Measurements from ENCODE around the gene BNC2. TPM values are rescaled to one million over a fixed set of nuclear protein-coding genes. Genes with fewer than 3 reads are reported as not detected.
"Not testable (repeated sequence)": the region's sequence is repeated elsewhere in the genome, so short reads cannot be mapped to it uniquely, and the experiment has no call there.

The BNC2 gene
- under 1 TPM; 0.22 to 0.80 (median 0.36) TPM for total RNA-seq
- long read RNA-seq, result 0 reads

GRCh38 chr9:16870596-16871335 lies at the start of gene BNC2:
Gene BNC2 (minus strand): TSS chr9:16870670. CDS start chr9:16870648, 22 bp downstream.
- intact Hi-C loops (cut with DNase I), result no loop called here

GRCh38 chr9:16918920-16919319 lies 48.5 kb upstream of the BNC2 start:
- no peaks in the 10 kb centered on the region for H3K4me1 ChIP-seq
- no peak for ATAC-seq
- no peaks in the 10 kb centered on the region for H3K9me3 ChIP-seq
- no peaks in the 10 kb centered on the region for H3K36me3 ChIP-seq
- no peak overlapping the region for H3K4me3 ChIP-seq
- intact Hi-C loops (cut with DNase I), result no loop called here
- 52% methylated on average over 4 of the region's 4 CpGs for WGBS (ENCODE audit: insufficient coverage, low coverage, low lambda C conversion rate, missing lambda C conversion rate)
- H3K27me3 ChIP-seq, result no peaks in the 10 kb centered on the region
- TF ChIP-seq POLR2A (IDR thresholded peaks at IDR 0.05), result no peak
- no peak for TF ChIP-seq CTCF (IDR thresholded peaks at IDR 0.05)
- no peak for DNase-seq
- no peak overlapping the region for H3K27ac ChIP-seq

More at GRCh38 chr9:16870596-16871335, at the start of gene BNC2:
- Histone ChIP-seq H3K27ac (peak within 1 kb of the TSS in 1 of 3 donors; percentile 9), H3K36me3 (no peaks in the 10 kb centered on the region), H3K4me3 (peak within 1 kb of the TSS; percentile 42 to 53 (median 42)), H3K4me1 (peaks cover 0 to 18% (median 0%) of the 10 kb centered on the region in 4 donors), H3K9me3 (no peaks in the 10 kb centered on the region), H3K27me3 (peaks cover 0 to 8% of the 10 kb centered on the region in 2 donors)
- WGBS (ENCODE audit: insufficient coverage, low coverage, low lambda C conversion rate, missing lambda C conversion rate), result 3% methylated on average over 31 of the region's 58 CpGs
- ATAC-seq, result peak; percentile 42 to 48 (median 45)
- peak in 2 of 3 donors; percentile 33 to 57 for DNase-seq
- TF ChIP-seq CTCF (IDR thresholded peaks at IDR 0.05) (no peak), POLR2A (IDR thresholded peaks at IDR 0.05) (no peak)

GRCh38 chr9:16915126-16915831 lies 44.8 kb upstream of the BNC2 start:
- no peaks in the 10 kb centered on the region for H3K36me3 ChIP-seq
- ATAC-seq (no peak), DNase-seq (no peak)
- no peak overlapping the region for H3K27ac ChIP-seq
- TF ChIP-seq POLR2A (IDR thresholded peaks at IDR 0.05) (no peak), CTCF (IDR thresholded peaks at IDR 0.05) (no peak)
- no peak overlapping the region for H3K4me3 ChIP-seq
- no peaks in the 10 kb centered on the region for H3K9me3 ChIP-seq
- 75% methylated on average over 4 of the region's 6 CpGs for WGBS (ENCODE audit: insufficient coverage, low coverage, low lambda C conversion rate, missing lambda C conversion rate)
- no peaks in the 10 kb centered on the region for H3K27me3 ChIP-seq
- H3K4me1 ChIP-seq, result no peaks in the 10 kb centered on the region
- intact Hi-C loops (cut with DNase I), result no loop called here

- Histone ChIP-seq H3K9me3 (no peaks in the 10 kb centered on the region), H3K36me3 (no peaks in the 10 kb centered on the region), H3K27me3 (no peaks in the 10 kb centered on the region), H3K4me3 (no peak overlapping the region), H3K4me1 (no peaks in the 10 kb centered on the region), H3K27ac (no peak overlapping the region)
- ATAC-seq (no peak), DNase-seq (no peak)
- intact Hi-C loops (cut with DNase I), result no loop called here
- TF ChIP-seq POLR2A (IDR thresholded peaks at IDR 0.05), result no peak
- no peak for TF ChIP-seq CTCF (IDR thresholded peaks at IDR 0.05)
- 44% methylated on average over 2 of the region's 2 CpGs for WGBS (ENCODE audit: insufficient coverage, low coverage, low lambda C conversion rate, missing lambda C conversion rate)
Observed at GRCh38 chr9:16912197-16912596, 41.7 kb upstream of the BNC2 start.

GRCh38 chr9:16908206-16908605 lies 37.7 kb upstream of the BNC2 start:
- H3K36me3 ChIP-seq; H3K9me3 ChIP-seq; ATAC-seq; H3K27ac ChIP-seq; H3K27me3 ChIP-seq; H3K4me3 ChIP-seq; H3K4me1 ChIP-seq; DNase-seq; intact Hi-C loops (cut with DNase I): not testable (repeated sequence)

Data from right lobe of liver (tissue), 6 donors.